ENCODE measurements around the gene TAS1R3.

Gene TAS1R3

DNA sequence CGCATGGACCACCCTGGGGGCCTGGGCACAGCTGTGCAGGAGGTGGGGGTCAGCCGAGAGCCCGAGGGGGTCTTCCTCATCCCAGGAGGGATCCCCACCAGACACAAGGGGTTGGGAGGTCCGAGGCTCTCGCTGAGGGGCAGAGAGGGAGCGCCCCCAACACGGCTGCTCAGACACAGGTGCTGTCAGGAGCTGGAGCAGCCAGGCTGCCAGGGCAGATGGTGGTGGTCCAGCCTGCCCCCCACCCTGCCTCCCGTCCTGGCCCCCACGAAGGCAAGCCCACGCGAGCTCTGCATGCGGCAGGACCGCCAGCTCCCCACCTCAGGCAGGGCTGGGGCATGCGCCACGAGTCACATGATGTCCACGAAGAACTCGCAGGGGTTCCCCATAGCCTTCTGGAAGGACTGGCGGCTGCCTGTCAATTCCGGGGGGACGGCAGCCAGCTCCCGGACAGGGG, 4.7 kb downstream of the TAS1R3 start:
- no peak for TF ChIP-seq PPARA (CRISPR knock-in tag; IDR thresholded peaks at IDR 0.05; ENCODE audit: borderline replicate concordance)
- no peak for TF ChIP-seq ZNF70 (CRISPR knock-in tag; IDR thresholded peaks at IDR 0.05)
- no peak for ATAC-seq

DNA sequence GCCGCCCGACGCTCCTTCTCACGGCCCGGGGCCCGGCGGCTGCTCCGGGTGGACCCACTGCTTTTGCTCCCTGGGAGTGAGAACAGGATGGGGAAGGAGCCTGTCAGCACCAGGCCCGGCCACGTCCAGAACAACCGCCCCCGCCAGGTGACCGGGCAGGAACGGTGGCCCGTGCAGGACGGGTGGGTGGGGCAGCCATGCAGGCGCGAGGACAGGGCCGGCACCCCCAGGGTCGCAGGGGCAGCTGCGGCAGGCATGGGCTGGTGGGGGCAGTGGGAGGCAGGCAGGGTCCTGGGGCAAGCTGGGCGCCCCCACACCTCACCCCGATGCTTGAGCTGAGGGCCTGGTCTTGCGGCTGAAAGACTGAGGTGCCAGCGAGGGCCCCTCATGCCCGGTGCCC, 5.4 kb downstream of the TAS1R3 start:
- TF ChIP-seq ZC3H10 (CRISPR knock-in tag; IDR thresholded peaks at IDR 0.05), result no peak
- no peak for TF ChIP-seq ISL1 (CRISPR knock-in tag; IDR thresholded peaks at IDR 0.05)
- no peak for TF ChIP-seq BACH2 (CRISPR knock-in tag; IDR thresholded peaks at IDR 0.05; ENCODE audit: borderline replicate concordance)
- TF ChIP-seq RARB (CRISPR knock-in tag; IDR thresholded peaks at IDR 0.05), result no peak
- TF ChIP-seq ZFP30 (CRISPR knock-in tag; IDR thresholded peaks at IDR 0.05), result no peak
- TF ChIP-seq ARNTL (CRISPR knock-in tag; IDR thresholded peaks at IDR 0.05; ENCODE audit: borderline replicate concordance, low read depth), result no peak
- no peak for ATAC-seq

DNA sequence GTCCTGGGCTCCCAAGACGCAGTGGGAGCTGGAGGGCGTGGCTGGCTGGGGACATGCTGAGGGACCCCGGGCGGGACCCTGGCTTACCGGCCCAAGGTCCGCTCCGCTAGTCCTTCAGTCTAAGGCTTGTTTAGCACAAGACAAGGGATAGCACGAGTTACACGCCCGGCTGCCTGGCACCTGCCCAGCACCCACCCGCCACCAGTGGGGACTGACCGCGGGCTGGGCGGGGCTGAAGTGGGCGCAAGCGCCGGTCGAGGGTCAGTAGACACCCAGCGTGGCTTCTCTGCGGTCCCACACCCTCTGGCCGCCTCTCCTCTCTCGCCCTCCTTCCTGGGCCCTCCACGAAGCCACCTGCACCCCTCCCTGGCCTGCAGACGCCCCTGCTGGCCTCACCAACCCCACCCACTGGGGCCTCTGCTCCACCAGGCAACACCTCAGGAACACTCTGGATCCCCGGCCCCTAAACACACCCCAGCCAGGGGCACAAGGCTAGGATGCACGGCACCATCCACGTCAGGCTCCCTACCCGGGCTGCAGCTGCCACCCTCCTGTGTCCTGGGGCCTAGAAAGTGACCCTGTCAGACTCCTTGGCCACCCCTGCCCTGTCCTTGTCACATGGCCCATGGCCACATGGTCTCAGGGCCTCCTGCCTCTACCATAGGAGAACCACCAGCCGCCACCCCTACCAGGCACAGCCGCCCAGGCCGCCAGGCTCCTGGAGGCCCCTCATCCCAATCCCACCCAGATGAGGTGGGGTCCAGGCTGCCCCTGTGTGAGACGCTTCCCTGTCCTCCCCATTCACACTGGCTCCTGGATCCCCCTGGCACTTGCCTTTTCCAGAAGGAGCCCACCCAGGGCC, 6.1 kb downstream of the TAS1R3 start:
- TF ChIP-seq PATZ1 (CRISPR knock-in tag; IDR thresholded peaks at IDR 0.05; ENCODE audit: borderline replicate concordance) (no peak), ZNF70 (CRISPR knock-in tag; IDR thresholded peaks at IDR 0.05) (no peak), GLIS3 (CRISPR knock-in tag; IDR thresholded peaks at IDR 0.05) (no peak), ARNTL (CRISPR knock-in tag; IDR thresholded peaks at IDR 0.05; ENCODE audit: borderline replicate concordance, low read depth) (no peak), ZNF8 (CRISPR knock-in tag; IDR thresholded peaks at IDR 0.05) (no peak), SNAI2 (CRISPR knock-in tag; IDR thresholded peaks at IDR 0.05) (no peak), POU6F1 (CRISPR knock-in tag; IDR thresholded peaks at IDR 0.05; ENCODE audit: borderline replicate concordance, low read depth) (no peak), ISL1 (CRISPR knock-in tag; IDR thresholded peaks at IDR 0.05) (no peak), BACH2 (CRISPR knock-in tag; IDR thresholded peaks at IDR 0.05; ENCODE audit: borderline replicate concordance) (no peak)
- TF ChIP-seq, protein P1, sequence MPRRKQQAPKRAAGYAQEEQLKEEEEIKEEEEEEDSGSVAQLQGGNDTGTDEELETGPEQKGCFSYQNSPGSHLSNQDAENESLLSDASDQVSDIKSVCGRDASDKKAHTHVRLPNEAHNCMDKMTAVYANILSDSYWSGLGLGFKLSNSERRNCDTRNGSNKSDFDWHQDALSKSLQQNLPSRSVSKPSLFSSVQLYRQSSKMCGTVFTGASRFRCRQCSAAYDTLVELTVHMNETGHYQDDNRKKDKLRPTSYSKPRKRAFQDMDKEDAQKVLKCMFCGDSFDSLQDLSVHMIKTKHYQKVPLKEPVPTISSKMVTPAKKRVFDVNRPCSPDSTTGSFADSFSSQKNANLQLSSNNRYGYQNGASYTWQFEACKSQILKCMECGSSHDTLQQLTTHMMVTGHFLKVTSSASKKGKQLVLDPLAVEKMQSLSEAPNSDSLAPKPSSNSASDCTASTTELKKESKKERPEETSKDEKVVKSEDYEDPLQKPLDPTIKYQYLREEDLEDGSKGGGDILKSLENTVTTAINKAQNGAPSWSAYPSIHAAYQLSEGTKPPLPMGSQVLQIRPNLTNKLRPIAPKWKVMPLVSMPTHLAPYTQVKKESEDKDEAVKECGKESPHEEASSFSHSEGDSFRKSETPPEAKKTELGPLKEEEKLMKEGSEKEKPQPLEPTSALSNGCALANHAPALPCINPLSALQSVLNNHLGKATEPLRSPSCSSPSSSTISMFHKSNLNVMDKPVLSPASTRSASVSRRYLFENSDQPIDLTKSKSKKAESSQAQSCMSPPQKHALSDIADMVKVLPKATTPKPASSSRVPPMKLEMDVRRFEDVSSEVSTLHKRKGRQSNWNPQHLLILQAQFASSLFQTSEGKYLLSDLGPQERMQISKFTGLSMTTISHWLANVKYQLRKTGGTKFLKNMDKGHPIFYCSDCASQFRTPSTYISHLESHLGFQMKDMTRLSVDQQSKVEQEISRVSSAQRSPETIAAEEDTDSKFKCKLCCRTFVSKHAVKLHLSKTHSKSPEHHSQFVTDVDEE (CRISPR knock-in tag; IDR thresholded peaks at IDR 0.05), result no peak
- no peak for ATAC-seq

DNA sequence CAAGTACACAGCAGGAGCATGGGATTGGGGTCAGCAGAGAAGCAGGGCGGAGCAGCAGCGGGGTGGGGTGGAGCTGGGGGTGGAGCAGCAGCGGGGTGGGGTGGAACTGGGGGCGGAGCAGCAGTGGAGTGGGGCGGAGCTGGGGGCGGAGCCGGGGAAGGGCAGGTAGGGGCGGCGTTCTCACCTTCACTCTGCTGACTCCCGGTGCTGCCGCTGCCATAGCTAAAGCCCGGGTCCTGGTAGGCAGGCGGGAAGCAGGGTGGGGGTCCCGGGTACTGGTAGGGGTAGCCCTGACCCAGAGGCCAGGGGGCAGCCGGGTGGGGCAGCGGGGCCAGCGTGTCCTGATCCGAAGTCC, 6.7 kb downstream of the TAS1R3 start:
- peak; percentile 20; the same call in 2 of the 3 replicates for ATAC-seq
- no peak for TF ChIP-seq TOX (CRISPR knock-in tag; IDR thresholded peaks at IDR 0.05; ENCODE audit: borderline replicate concordance)
- no peak for TF ChIP-seq OSR1 (CRISPR knock-in tag; IDR thresholded peaks at IDR 0.05)
- no peak for TF ChIP-seq ZNF70 (CRISPR knock-in tag; IDR thresholded peaks at IDR 0.05)
- TF ChIP-seq CSRNP3 (CRISPR knock-in tag; IDR thresholded peaks at IDR 0.05), result no peak
- no peak for TF ChIP-seq PATZ1 (CRISPR knock-in tag; IDR thresholded peaks at IDR 0.05; ENCODE audit: borderline replicate concordance)
- no peak for TF ChIP-seq CSDC2 (CRISPR knock-in tag; IDR thresholded peaks at IDR 0.05)
- no peak for TF ChIP-seq RARB (CRISPR knock-in tag; IDR thresholded peaks at IDR 0.05)
- TF ChIP-seq POU6F1 (CRISPR knock-in tag; IDR thresholded peaks at IDR 0.05; ENCODE audit: borderline replicate concordance, low read depth), result no peak
- TF ChIP-seq SNAI2 (CRISPR knock-in tag; IDR thresholded peaks at IDR 0.05), result no peak
- no peak for TF ChIP-seq PPARA (CRISPR knock-in tag; IDR thresholded peaks at IDR 0.05; ENCODE audit: borderline replicate concordance)
- TF ChIP-seq ZFP3 (CRISPR knock-in tag; IDR thresholded peaks at IDR 0.05), result no peak
- TF ChIP-seq ESRRG (CRISPR knock-in tag; IDR thresholded peaks at IDR 0.05), result no peak
- no peak for TF ChIP-seq ARNTL (CRISPR knock-in tag; IDR thresholded peaks at IDR 0.05; ENCODE audit: borderline replicate concordance, low read depth)
